Endothelial cell of hepatic sinusoid (primary cell): ENCODE measurements around the gene NGF.
"Not testable (repeated sequence)": the region's sequence is repeated elsewhere in the genome, so short reads cannot be mapped to it uniquely, and the experiment has no call there.

ENCODE experiments used
- in situ Hi-C: cut with HindIII; loops from 2 replicates; pipeline ENCODE4 v1.10.0; 2017; ENCODE audit warnings: low sequenced_read_pairs

Gene NGF

DNA sequence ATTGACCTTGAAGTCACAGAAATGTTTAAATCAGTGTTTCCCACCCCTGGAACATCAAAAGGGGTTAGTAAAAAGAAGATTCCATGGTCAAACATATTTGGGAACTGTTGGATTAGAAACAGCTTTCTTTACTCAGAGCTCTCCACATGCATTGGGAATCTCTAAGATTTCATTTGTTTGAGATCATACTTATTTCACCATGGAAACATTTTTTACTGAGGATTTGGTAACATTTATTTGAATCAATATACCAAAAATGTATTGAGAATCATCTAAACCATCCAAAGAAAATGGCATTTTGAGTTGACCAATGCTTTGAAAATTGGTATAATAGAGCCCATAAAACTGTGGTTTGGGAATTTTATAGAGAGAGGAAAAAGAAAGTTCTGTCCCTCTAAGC is 25.3 kb downstream of the NGF start:
- in situ Hi-C loops = loop anchor here (10.0 kb wide), 1 partner anchor 78 kb away; no protein-coding TSS in a partner anchor

DNA sequence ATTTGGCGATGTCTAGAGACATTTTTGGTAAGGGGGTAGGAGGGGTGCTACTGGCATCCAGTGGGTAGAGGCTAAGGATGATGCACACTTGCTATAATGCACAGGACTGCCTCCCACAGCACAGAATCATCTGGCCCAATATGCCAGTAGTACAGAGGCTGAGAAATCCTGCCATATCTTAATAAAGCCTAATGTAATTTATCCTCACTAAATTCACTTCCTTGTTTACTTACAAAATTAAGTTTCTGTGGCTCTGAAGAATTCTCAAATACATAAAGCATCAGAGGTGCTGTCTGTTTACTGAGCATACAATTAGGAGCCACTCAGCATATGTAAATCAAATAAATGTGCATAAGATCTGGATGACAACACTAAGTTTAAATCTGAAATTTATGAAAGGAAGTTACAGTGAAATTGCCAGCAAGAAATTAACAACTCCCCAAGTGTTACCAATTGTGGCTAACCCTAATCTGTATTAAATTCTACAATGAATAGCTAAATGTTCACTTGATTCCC is 26.5 kb downstream of the NGF start:
- in situ Hi-C loops = loop anchor here (10.0 kb wide), 1 partner anchor 77 kb away; no protein-coding TSS in a partner anchor

DNA sequence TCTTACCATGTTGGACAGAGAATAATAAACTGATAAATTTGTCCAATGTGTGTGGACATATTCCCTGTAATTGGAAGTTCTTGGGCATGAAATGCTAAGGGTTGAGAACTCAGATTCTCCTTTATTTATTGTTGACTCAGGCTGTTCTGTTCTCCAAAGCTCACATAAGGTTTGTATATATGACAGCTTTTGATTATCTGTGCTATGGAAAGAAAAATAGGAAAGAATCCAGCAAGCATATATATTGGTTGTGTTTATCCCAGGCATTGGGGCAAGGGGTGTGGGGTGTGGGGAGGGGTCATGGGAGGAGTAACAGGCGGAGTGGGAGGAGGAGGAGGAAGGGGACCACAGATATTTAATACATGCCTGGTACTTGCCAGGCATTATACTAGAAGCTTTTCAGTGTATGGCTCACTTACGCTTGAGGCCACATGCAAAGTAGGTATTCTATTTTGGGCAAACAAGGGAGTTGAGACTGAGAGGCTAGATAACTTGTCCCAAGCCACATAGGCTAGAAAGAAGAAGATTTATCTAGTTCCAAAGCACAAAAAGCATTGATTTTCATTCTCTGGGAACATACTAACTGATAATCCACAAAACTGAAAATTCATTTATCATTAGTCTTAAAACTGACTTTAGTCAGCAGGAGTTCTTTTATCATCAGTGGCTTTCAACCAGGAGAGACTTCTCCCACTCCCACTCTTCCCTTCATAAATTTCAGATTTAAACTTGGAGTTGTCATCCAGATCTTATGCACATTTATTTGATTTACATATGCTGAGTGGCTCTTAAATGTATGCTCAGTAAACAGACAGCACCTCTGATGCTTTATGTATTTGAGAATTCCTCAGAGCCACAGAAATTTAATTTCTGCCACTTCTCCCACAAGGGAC is 27.2 kb downstream of the NGF start:
- in situ Hi-C loops = loop anchor here (10.0 kb wide), 1 partner anchor 76 kb away; no protein-coding TSS in a partner anchor

DNA sequence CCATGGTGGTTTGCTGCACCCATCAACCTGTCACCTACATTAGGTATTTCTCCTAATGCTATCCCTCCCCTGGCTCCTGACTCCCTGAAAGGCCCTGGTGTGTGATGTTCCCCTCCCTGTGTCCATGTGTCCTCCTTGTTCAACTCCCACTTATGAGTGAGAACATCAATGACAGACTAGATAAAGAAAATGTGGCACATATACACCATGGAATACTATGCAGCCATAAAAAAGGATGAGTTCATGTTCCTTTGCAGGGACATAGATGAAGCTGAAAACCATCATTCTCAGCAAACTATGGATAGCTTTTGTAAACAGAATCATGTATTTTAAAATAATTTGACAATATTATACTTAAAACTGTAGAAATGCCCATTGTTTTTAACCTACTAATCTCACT is 28.5 kb downstream of the NGF start:
- in situ Hi-C loops = not testable (repeated sequence)

DNA sequence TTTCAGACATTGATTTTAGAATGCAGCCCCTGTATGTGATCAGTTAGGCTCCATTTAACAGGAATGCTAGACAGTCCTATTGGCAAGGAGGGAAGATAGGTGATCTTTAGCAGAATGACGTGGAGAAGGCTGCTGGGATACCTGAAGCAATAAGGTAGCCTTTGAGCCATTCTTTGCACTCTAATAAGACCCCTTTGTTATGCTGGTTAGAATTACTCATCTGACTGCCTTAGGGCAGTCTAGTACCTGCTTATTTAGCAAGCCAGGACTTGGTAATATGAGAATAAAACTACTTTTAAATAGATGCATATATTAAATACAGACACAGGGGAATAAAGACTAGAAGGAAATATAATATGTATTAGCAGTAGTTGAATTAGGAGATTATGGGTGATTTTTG is 29.1 kb downstream of the NGF start:
- in situ Hi-C loops = no loop called here

DNA sequence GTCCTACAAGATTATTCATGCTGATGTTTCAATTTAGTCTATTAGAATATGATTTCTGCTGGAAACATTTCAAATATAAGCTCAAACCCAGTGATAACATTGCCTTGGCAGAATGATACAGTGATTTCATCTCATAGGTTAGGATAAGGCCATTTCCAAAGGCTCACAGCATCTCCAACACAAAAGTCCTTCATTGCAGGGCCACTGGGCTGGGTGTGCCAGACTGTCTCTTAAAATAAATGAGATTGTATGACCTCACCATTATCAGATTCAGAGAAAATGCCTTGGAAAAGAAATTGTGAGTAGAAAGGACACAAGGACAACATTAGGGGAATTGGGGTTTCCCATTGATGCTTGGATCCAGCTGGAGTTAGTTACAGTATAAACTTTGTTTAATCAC is 30.4 kb downstream of the NGF start:
- in situ Hi-C loops = no loop called here

DNA sequence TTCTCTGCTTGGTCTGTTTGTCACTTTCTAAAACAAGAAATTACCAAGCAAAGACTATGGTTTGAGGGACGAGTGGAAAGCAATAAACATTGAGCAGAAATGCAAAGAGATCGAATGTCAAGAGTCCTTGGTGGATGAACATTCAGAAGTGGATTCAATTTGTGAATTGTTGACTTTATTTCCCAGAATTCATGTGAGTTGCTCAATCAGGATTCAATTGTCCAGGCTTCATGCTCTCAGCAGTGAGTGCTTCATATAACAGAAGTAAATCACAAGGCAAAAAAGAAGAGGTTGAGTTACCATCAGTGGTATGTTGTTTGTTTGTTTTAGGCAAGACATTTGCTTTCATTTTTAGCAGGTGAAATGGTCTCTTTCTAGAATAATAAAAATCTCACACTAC is 31.9 kb downstream of the NGF start:
- in situ Hi-C loops = no loop called here

DNA sequence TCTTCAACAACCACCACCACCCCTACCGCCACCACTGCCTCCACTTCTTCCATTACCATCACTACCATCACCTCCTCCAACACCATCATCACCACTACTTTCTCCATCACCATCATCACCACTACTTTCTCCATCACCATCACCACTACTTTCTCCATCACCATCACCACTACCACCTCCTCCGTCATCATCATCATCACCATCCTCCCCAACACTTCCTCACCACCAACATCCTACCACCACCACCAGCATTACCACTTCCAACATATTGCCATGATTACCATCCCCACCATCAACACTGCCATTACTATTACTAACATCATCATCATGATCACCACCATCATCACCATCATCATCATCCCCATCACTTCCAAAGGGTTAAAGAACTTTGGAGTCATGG is 34.7 kb downstream of the NGF start:
- in situ Hi-C loops = no loop called here

DNA sequence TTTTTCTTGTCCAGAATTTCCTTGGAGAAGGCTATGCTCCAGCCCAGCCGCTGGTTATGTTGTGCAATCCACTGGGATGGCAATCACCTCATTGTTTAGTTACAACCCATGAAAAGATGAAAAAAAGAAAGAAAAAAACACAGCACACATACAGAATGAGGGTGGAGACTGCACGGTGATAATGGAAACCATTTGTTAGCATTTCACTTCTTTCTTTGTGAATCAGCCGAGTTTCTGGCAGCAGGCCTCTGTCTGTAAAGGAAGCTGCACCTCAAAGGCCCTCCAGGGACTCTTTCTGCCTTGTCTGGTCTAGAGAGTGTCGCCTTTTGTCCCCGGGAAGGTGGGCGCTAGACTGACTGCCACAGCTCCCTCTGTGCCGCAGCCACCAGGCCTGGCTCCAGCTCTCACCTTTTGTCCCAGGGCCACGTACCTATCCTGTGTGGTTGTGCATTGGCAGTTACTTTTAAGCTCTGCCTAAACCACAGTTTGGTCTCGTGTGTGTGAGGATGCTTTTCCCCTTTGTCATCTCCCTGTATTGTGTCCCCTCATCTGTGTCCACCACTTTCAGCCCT is 35.6 kb downstream of the NGF start:
- in situ Hi-C loops = no loop called here

DNA sequence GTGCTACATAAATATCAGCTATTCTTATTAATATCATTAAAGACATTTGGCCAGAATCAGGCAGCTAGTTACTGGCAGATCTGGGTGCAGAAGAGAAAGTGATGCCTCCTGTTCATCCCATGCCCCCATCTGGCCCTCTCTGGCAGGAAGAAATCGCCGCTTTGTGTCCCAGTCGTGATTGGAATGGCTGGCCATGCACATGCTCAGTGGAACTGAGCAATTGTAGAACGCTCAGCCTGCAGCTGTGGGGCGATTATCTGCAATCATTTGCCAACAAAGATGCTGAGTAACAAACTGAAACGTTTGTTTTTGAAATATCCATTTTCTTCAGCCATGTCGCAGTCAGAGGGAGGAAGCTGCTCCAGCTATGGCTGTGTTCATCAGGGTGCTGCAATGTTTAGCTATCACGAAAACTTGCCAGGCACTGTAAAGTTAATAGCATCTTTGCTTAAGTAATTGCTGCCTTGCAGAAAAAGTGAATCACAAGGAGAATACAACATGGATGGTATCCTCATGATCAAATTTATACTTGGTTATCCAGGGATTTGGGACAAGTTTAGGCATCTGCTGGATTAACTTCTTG is 36.5 kb downstream of the NGF start:
- in situ Hi-C loops = no loop called here

DNA sequence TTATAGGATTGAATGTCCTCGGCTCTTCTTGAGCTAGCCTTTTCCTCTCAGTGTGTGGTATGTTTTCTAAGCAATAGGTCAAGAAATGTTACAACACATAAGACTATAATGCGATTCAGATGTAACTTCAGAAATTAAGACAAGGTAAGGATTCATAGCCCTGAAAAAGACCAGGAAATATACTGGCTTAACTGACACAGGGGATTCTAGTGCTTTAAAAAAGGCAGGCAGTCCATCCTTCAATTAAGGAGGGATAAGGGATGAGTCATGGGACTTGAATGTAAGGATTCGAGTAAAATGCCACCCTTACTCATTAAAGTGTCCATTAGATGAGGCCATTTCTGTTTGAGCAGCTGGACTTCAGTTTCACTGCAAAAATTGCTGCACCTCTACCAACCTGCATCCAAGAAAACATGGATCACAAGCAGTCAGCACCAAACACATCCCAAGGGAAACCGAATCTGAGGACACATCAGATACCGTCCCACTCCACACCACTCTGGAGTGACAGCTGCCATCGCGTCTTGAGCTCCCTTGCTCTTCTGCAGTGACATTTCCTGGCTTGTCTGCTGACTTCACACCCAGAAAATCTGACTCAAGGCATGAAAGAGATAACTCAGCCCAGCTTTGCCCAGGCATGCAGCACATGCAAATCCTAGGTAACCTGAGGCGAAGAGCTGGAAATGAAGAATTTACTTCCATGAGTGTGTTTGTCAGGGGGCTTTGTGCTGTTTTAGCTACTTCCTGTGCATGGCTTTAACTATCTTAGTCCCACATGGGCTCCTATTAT is 37.8 kb downstream of the NGF start:
- in situ Hi-C loops = no loop called here

DNA sequence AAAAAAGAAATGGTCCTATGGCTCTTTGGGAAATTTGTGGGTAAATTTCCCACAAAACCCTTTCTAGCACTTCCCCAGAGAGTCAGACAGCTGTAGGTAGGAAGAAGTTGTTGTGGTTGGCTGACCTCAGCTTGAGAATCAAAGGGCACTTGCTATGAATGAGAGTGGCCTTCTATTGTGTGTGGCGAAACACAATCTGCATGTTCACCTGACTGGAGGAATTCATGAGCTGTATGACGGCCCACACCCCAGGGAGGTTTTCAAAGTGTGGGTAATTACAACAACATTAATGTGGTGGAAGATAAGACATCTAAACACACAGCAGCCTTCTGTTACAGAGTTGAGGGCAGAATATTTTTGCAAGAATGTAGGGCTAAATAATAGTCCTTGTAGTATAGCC is 38.8 kb downstream of the NGF start:
- in situ Hi-C loops = no loop called here

DNA sequence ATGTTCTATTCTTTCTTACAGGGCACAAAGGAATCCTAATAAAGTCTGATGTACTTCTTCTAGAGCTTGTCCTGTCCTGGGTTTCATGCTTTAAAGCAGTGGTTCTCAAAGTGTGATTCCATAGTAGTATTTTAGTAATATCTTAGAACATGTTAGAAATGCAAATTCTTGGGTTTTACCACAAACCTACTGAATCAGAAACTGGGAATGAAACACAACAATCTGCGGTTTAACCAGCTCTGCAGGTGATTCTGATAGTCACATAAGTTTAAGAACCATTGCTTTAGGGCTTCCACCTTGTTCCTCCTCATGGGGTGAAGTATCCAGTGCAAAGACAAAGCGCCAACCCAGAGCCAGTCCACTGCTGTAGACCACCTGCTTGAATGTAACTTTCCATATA is 41.1 kb downstream of the NGF start:
- in situ Hi-C loops = no loop called here

DNA sequence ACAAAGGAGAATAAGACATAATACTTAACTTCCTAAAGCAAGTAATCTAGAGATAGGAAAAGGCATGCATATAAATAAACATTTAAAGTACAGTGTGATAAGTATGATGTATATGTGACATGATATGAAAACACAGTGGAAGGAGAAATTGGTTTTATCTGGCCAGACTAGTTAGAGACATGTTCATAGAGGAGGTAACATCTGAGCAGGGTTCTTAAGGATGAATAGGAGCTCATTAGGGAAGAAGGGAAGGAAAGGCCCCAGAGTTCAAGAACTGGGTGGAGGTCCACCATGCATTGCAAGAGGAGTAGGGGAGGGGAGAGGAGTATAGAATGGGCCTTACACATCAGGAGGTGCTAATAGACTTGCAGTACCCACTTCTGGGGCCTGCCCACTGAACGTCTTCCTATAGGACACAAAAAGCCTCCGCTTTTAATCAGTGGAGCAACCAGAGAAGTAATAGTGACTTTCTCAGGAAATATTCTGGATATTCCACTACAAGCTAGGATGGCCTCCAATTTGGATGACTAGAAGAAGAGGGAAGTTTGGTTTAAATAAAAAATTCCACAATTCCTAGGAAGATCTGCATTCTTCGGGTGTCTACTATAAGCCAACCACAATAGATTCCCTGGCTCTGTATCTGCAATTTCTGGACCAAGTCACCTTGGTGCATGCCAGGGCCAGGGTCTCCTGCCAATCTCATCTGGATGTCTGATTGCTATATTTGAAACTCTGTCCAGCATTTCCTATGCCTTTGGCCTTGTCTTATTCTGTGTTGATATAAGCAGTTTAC is 41.9 kb downstream of the NGF start:
- in situ Hi-C loops = no loop called here

DNA sequence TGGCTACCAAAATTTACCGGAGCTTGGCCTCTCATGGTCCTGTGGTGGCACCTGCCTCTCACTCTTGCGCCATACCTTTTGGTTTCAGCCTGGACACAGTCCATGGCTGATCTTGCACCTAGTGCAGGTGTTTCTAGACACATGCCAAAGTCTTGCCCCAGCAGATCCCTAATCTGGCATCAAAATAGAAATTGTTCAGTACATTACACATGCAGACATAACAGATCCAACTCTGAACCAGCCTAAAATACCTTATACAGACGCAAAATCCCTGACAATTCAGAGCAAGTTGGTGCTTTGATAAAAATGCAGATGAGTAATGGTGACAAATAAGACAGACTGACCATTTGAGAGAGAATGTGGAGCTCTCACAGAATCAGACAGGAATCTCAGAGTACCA is 44.1 kb downstream of the NGF start:
- in situ Hi-C loops = no loop called here

DNA sequence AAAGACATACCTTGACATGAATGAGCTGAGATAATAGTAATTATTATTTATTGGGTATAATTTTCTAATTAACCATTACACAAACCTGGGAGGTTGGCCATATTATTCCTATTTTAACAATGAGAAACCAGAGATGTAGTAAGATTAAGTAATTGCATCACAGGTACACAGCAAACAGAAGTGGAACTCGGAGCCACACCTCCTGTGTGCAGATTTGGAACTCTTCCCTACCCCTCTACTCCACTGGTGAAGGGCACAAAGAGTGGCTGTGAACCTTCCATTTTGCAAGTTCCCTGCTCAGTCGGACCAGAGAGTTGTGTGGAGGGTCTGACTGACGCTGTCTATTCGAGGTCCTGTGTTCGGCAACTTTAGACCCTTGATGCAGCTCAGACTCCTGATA is 45.0 kb downstream of the NGF start:
- in situ Hi-C loops = no loop called here

DNA sequence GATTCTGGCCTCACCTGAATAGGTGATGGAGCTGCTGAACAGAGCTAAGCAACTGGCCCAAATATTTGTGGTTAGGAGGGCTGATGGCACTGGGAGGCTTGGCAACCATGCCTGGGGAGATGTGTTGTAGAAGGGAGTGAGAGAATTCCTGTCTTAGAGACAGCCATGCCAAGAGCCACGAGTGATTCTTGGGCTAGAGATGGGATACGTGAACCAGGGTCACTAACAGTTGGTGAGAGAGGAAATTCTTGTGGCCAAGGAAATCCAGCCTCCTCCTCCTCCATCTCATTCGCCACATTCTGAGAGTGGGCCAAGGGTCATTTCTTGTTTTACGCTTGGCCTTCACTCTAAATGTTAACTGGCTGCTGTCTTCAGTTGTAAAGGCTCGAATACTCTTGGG is 46.3 kb downstream of the NGF start:
- in situ Hi-C loops = no loop called here

DNA sequence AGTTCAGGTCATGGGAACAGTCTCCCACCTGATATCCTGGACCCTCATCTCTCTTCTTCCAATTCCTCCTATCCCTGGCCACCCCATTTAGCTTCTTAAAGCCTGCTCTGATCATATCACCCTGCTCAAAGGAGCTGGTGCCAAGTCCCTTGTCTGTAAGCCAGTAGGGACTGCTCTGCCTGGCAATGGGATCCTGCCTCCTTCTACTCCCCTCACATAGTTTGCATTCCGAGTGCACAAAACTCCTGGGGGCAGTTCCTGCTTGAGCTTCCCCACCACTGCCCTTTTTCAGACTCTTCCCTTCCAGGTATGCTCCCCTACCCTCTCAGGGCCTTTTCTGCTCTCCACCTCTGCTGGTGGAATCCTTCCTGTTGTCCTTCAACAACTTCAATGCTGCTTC is 48.1 kb downstream of the NGF start:
- in situ Hi-C loops = no loop called here

DNA sequence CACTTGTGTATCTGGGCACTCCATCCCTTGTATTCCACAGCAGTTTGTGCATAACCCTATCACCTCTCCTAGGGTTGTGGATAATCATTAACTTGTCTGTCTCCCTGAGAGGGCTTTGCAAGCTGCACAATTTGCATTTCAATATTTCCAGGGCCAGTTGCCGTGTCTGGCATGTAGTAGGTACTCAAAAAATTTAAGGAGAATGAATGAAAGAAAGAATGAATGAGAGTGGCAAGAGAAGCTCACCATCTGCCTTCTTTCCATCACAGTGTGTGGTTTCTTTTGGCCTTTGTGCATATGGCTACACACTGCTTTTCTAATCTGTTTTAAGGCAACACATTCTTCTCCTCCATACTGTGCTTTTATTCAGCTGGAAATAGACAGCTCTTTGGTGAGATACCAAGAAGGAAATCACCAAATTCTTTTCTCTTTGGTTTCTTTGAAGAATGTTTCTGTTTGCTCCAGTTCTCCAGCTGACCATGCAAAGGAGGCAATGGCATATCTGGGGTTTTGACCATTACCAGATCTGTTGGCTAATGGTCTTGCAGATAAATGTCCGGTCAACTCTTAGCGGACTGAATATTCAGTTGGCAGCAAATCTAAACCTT is 49.4 kb downstream of the NGF start:
- in situ Hi-C loops = no loop called here
